Type B pancreatic cell (in vitro differentiated cells): ENCODE measurements around the gene PCBP2. TPM values are rescaled to one million over a fixed set of nuclear protein-coding genes. Genes with fewer than 3 reads are reported as not detected.

Experiments
- DNase-seq: peaks from one replicate; pipeline ENCODE4 v3.0.0; 2021; ENCODE audit warnings: mixed read lengths; ENCODE audit not compliant: unreplicated experiment; ENCODE audit errors: extremely low spot score
- H3K27ac Mint-ChIP-seq: 2 replicates; pipeline ENCODE4 v1.8.0; 2021; ENCODE audit warnings: mild to moderate bottlenecking, mixed read lengths
- H3K27me3 Mint-ChIP-seq: 2 replicates; pipeline ENCODE4 v1.8.0; 2021; ENCODE audit warnings: mixed read lengths
- H3K36me3 Mint-ChIP-seq: 2 replicates; pipeline ENCODE4 v1.8.0; 2021; ENCODE audit warnings: mixed read lengths
- H3K4me1 Mint-ChIP-seq: one replicate; pipeline ENCODE4 v1.8.0; 2021; ENCODE audit warnings: mixed read lengths; ENCODE audit not compliant: unreplicated experiment
- H3K4me3 Mint-ChIP-seq: 2 replicates; pipeline ENCODE4 v1.8.0; 2021; ENCODE audit warnings: mild to moderate bottlenecking, mixed read lengths
- H3K9me3 Mint-ChIP-seq: 2 replicates; pipeline ENCODE4 v1.8.0; 2021; ENCODE audit warnings: mixed read lengths
- total RNA-seq: library from RNA; stranded (reverse); gene quantifications from 2 replicates; pipeline ENCODE4 v1.2.1, GENCODE V29; 2021; ENCODE audit warnings: low replicate concordance
- TF ChIP-seq, protein P1 (sequence below): fragments of 200-600 bp; sonication (generic); conservative IDR thresholded peaks from 2 replicates; pipeline ENCODE4 v1.5.0; 2021; ENCODE audit warnings: antibody characterized with exemption, mild to moderate bottlenecking

The PCBP2 gene
- total RNA-seq, 1 donor from 2014 or later, result 1,222 TPM

DNA sequence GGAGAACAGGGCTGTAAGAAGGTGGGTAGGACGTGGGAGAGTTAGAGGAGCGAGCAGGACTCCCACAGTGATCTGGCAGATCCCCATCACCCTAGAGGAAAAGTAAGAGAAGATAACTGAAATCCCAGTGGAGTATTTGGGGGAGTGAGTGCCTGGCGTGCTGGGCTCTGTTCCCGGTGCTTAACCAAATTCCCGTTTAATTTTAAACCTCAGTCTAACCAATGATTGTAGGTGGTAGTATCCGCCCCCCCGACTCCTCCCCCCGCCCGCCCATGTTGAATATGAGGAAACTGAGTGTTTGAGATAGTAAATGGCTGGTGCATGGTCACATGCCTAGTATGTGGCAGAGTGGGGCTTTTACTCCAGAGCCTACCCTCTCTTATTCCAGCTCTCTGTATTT lies 50.4 kb downstream of the PCBP2 start:
- Mint-ChIP-seq H3K4me3 (peak overlapping the region; percentile 87), H3K9me3 (no peaks in the 10 kb centered on the region), H3K36me3 (no peaks in the 10 kb centered on the region), H3K4me1 (peaks cover 24% of the 10 kb centered on the region), H3K27me3 (no peaks in the 10 kb centered on the region), H3K27ac (peak overlapping the region; percentile 94)
- TF ChIP-seq, protein P1, sequence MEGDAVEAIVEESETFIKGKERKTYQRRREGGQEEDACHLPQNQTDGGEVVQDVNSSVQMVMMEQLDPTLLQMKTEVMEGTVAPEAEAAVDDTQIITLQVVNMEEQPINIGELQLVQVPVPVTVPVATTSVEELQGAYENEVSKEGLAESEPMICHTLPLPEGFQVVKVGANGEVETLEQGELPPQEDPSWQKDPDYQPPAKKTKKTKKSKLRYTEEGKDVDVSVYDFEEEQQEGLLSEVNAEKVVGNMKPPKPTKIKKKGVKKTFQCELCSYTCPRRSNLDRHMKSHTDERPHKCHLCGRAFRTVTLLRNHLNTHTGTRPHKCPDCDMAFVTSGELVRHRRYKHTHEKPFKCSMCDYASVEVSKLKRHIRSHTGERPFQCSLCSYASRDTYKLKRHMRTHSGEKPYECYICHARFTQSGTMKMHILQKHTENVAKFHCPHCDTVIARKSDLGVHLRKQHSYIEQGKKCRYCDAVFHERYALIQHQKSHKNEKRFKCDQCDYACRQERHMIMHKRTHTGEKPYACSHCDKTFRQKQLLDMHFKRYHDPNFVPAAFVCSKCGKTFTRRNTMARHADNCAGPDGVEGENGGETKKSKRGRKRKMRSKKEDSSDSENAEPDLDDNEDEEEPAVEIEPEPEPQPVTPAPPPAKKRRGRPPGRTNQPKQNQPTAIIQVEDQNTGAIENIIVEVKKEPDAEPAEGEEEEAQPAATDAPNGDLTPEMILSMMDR, result no peak
- DNase-seq, result no peak

DNA sequence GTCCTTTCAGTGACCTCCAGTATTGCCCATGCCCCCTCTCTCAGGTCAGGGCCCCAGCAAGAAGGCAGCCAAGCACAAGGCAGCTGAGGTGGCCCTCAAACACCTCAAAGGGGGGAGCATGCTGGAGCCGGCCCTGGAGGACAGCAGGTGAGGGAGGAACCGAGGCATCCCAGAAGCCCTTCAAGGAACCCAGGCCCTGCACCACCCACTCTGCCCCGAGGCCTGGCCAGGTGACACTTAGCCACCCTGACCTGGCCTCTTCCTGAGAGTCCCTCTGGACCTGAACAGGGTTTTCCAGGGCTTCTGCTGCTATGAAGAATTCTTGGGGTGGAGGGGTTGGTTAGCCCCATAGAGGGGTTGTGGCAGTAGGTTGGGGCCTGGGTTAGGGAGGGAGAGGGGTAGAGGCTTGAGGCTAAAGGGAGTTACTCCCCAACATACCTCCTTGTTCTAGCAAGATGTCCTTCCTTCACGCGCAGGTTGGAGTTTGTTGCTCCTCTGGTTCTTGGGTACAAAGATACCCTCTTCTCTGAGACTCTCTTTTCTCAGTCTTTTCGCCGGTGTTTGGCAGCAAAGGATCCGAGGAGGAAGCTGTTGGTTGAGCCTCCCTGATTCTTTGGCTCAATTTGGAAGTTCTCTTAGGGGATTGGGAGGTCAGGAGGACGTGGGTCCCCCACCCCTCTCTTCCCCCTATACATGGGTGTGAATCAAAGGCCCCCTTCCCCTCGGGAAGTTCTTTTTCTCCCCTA lies 51.3 kb downstream of the PCBP2 start:
- no peaks in the 10 kb centered on the region for H3K9me3 Mint-ChIP-seq
- TF ChIP-seq, protein P1, result no peak
- H3K4me1 Mint-ChIP-seq, result peaks cover 17% of the 10 kb centered on the region
- H3K4me3 Mint-ChIP-seq, result peak overlapping the region; percentile 45
- H3K36me3 Mint-ChIP-seq, result no peaks in the 10 kb centered on the region
- H3K27me3 Mint-ChIP-seq, result no peaks in the 10 kb centered on the region
- H3K27ac Mint-ChIP-seq, result peak overlapping the region; percentile 51
- no peak for DNase-seq

DNA sequence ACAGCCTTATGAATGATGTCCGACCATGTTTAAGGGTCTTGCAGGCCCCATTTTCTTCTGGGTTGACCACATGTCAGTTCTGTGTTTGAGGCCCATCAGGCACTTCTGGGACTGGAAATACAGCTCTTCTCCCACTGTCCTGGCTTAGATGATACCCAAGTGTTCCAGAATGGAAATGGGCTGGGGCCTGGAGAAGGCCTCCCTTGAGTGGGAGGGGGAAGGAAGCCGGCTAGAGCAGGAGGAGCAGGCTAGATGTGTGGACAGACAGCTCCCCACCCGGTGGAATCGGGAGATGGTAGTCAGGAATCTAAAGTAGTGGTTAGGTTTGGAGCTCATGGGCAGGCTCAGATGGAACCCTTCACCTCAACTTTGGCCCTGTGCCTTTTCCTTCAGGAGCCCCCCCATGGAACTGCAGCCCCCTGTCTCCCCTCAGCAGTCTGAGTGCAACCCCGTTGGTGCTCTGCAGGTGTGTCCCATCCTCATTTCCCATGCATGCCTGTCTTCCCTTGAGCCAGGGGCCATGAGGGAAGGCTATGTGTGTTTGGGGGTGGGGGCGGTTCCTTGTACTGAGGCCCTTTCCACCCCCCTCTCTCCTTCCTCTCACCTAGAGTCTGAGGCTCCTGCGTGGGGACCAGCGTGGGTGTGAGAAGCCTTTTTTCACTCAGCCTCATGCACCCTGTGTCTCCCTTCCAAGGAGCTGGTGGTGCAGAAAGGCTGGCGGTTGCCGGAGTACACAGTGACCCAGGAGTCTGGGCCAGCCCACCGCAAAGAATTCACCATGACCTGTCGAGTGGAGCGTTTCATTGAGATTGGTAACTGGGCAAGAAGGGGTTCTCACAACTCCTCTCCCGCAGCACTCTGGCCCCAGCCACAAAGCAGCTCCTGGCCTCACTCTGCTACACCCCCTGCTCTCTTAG lies 52.4 kb downstream of the PCBP2 start:
- no peaks in the 10 kb centered on the region for H3K36me3 Mint-ChIP-seq
- H3K4me1 Mint-ChIP-seq, result peaks cover 17% of the 10 kb centered on the region
- TF ChIP-seq, protein P1, result no peak
- peak overlapping the region; percentile 36 for H3K4me3 Mint-ChIP-seq
- no peaks in the 10 kb centered on the region for H3K9me3 Mint-ChIP-seq
- H3K27ac Mint-ChIP-seq, result peak overlapping the region; percentile 74
- no peaks in the 10 kb centered on the region for H3K27me3 Mint-ChIP-seq
- no peak for DNase-seq

DNA sequence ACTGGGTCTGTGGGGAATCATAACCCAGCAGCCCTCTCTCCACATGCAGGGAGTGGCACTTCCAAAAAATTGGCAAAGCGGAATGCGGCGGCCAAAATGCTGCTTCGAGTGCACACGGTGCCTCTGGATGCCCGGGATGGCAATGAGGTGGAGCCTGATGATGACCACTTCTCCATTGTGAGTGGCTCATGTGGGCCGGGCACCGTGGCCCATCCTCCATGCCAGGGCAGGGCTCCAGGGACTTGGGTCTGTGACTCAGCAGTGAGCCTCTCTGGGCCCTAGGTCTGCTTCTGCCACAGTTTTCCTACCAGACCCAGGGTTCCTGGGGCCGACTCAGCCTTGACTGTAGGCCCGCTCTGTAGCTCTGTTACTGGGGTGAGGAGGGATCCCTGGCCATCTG lies 53.2 kb downstream of the PCBP2 start:
- Mint-ChIP-seq H3K27me3 (no peaks in the 10 kb centered on the region), H3K36me3 (no peaks in the 10 kb centered on the region), H3K4me3 (no peak overlapping the region), H3K9me3 (no peaks in the 10 kb centered on the region), H3K4me1 (peaks cover 13% of the 10 kb centered on the region), H3K27ac (peak overlapping the region; percentile 74)
- TF ChIP-seq, protein P1, result no peak
- DNase-seq, result no peak

DNA sequence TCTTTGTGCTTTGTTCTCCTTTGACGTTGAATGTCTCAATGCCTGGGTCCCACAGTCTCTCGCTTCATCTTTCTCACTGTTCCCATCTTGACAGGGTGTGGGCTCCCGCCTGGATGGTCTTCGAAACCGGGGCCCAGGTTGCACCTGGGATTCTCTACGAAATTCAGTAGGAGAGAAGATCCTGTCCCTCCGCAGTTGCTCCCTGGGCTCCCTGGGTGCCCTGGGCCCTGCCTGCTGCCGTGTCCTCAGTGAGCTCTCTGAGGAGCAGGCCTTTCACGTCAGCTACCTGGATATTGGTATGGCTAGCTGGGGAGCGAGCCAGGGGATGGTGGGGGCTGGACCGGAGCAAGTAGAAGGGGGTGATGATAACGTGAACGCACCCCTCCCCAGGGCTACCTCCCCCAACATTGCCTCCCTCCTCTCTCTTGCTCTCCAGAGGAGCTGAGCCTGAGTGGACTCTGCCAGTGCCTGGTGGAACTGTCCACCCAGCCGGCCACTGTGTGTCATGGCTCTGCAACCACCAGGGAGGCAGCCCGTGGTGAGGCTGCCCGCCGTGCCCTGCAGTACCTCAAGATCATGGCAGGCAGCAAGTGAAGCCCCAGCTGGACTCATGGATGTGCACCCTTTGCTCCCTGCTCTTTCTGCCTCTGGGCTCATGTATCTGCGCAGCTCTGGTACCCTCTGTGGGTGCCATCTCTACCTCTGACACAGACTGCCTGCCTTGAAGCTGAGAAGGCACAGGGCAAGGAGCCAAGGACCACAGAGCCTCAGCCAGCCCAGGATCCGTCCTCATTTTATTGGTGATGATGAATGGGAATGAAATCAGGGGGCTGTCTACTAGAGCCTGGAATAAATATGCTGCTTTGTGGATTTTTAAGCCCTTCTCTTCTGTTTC lies 53.9 kb downstream of the PCBP2 start:
- H3K4me1 Mint-ChIP-seq, result peaks cover 11% of the 10 kb centered on the region
- H3K27me3 Mint-ChIP-seq, result no peaks in the 10 kb centered on the region
- TF ChIP-seq, protein P1, result no peak
- no peaks in the 10 kb centered on the region for H3K9me3 Mint-ChIP-seq
- no peak overlapping the region for H3K4me3 Mint-ChIP-seq
- no peaks in the 10 kb centered on the region for H3K36me3 Mint-ChIP-seq
- DNase-seq, result no peak
- peak overlapping the region; percentile 48 for H3K27ac Mint-ChIP-seq
